ENCODE results near the gene ELP2.

The ELP2 gene

GRCh38 chr18:36188916-36189315 is 59.2 kb downstream of the ELP2 start:
- POLR2A ChIA-PET = no interaction called here
- CTCF ChIA-PET = interaction anchor here (0.9 to 2.2 kb wide), 5 partner anchors 11 to 96 kb away, joined by 3 to 11 read pairs (median 4); no protein-coding TSS in a partner anchor
- DNase-seq (ENCODE audit: extremely low spot score) = no peak
- TF ChIP-seq CTCF (IDR thresholded peaks at IDR 0.05; ENCODE audit: control extremely low read depth, extremely low read depth, low read depth, missing control alignments) = no peak

GRCh38 chr18:36189486-36189885 is 59.8 kb downstream of the ELP2 start:
- no peak for TF ChIP-seq CTCF (IDR thresholded peaks at IDR 0.05; ENCODE audit: control extremely low read depth, extremely low read depth, low read depth, missing control alignments)
- CTCF ChIA-PET = interaction anchor here (0.6 to 2.2 kb wide), 5 partner anchors 11 to 223 kb away, joined by 3 to 11 read pairs (median 4); no protein-coding TSS in a partner anchor
- POLR2A ChIA-PET = no interaction called here
- DNase-seq (ENCODE audit: extremely low spot score) = no peak

- DNase-seq (ENCODE audit: extremely low spot score) = no peak
- CTCF ChIA-PET = interaction anchor here (0.9 to 2.2 kb wide), 3 partner anchors 9 to 93 kb away, joined by 3 to 11 read pairs (median 3); no protein-coding TSS in a partner anchor
- TF ChIP-seq CTCF (IDR thresholded peaks at IDR 0.05; ENCODE audit: control extremely low read depth, extremely low read depth, low read depth, missing control alignments) = no peak
- POLR2A ChIA-PET = no interaction called here
Measured at GRCh38 chr18:36191286-36191685, 61.6 kb downstream of the ELP2 start.

GRCh38 chr18:36191711-36192110 is 62.0 kb downstream of the ELP2 start:
- DNase-seq (ENCODE audit: extremely low spot score) = no peak
- POLR2A ChIA-PET = no interaction called here
- no peak for TF ChIP-seq CTCF (IDR thresholded peaks at IDR 0.05; ENCODE audit: control extremely low read depth, extremely low read depth, low read depth, missing control alignments)
- CTCF ChIA-PET = interaction anchor here (1.5 kb wide), 1 partner anchor 27 kb away, joined by 3 read pairs; no protein-coding TSS in a partner anchor

- POLR2A ChIA-PET = no interaction called here
- no peak for TF ChIP-seq CTCF (IDR thresholded peaks at IDR 0.05; ENCODE audit: control extremely low read depth, extremely low read depth, low read depth, missing control alignments)
- DNase-seq (ENCODE audit: extremely low spot score) = no peak
- CTCF ChIA-PET = interaction anchor here (1.4 kb wide), 1 partner anchor 100 kb away, joined by 3 read pairs; no protein-coding TSS in a partner anchor
Measured at GRCh38 chr18:36194600-36195315, 65.1 kb downstream of the ELP2 start.

- TF ChIP-seq CTCF (IDR thresholded peaks at IDR 0.05; ENCODE audit: control extremely low read depth, extremely low read depth, low read depth, missing control alignments) = no peak
- ChIA-PET POLR2A (no interaction called here), CTCF (interaction anchor here (1.4 kb wide), 1 partner anchor 100 kb away, joined by 3 read pairs; no protein-coding TSS in a partner anchor)
- no peak for DNase-seq (ENCODE audit: extremely low spot score)
Measured at GRCh38 chr18:36195427-36196122, 65.9 kb downstream of the ELP2 start.
